IMR-90 (cell line): ENCODE data around the gene PRR5. TPM values are rescaled to one million over a fixed set of nuclear protein-coding genes. Genes with fewer than 3 reads are reported as not detected.

Source experiments
- ATAC-seq: fragments of 200-7000 bp; cut with Tn5 transposase; 2 replicates; pipeline ENCODE4 v1.9.1; 2020; ENCODE audit warnings: low read depth, mild to moderate bottlenecking, moderate library complexity
- BruUV-seq: library from RNA; stranded (reverse); fragments of 400-500 nt; replicated peaks from 2 replicates; lab custom pipeline; 2021; lab: Mats Ljungman, UMichigan
- CTCF ChIA-PET: fragments of 300-600 bp; formaldehyde crosslinking; extraction: SDS; loops from one replicate; lab custom pipeline; 2021; ENCODE audit warnings: antibody characterized with exemption; lab: Yijun Ruan, JAX
- POLR2A ChIA-PET: fragments of 300-600 bp; sonication (Branson Sonifier 250); formaldehyde crosslinking; loops from one replicate; lab custom pipeline; 2022; ENCODE audit warnings: antibody characterized with exemption; ENCODE audit not compliant: unreplicated experiment; lab: Charles Lee
- DNase-seq: peaks from one replicate; pipeline ENCODE4 v3.0.0; 2013
- H2AFZ ChIP-seq: replicated peaks from 2 replicates; pipeline ENCODE3; 2013; ENCODE audit warnings: low read length, mild to moderate bottlenecking; ENCODE audit not compliant: poor library complexity
- H2AK5ac ChIP-seq: 2 replicates; pipeline ENCODE4 v1.6.1; 2013; ENCODE audit warnings: low read depth, low read length, inconsistent platforms
- H2AK9ac ChIP-seq: replicated peaks from 2 replicates; pipeline ENCODE3; 2013; ENCODE audit warnings: mild to moderate bottlenecking, low read depth, low read length, moderate library complexity; ENCODE audit not compliant: poor library complexity
- H2BK120ac ChIP-seq: 2 replicates; pipeline ENCODE4 v1.6.1; 2013; ENCODE audit warnings: low read depth, low read length, inconsistent platforms
- H2BK15ac ChIP-seq: 3 replicates; pipeline ENCODE4 v1.6.1; 2013; ENCODE audit warnings: low read depth, low read length, inconsistent platforms
- H2BK20ac ChIP-seq: 2 replicates; pipeline ENCODE4 v1.6.1; 2013; ENCODE audit warnings: low read depth, mild to moderate bottlenecking, inconsistent platforms, low read length, moderate library complexity
- H2BK5ac ChIP-seq: 2 replicates; pipeline ENCODE4 v1.6.1; 2013; ENCODE audit warnings: mild to moderate bottlenecking, low read depth, low read length, inconsistent platforms; ENCODE audit not compliant: poor library complexity, severe bottlenecking
- H3K14ac ChIP-seq: replicated peaks from 2 replicates; pipeline ENCODE4 v1.6.1; 2013; ENCODE audit warnings: low read depth, low read length, inconsistent platforms
- H3K18ac ChIP-seq: 2 replicates; pipeline ENCODE4 v1.6.1; 2013; ENCODE audit warnings: low read depth, low read length, control low read depth
- H3K23ac ChIP-seq: 2 replicates; pipeline ENCODE4 v1.6.1; 2013; ENCODE audit warnings: low read depth, low read length, inconsistent platforms
- H3K27ac ChIP-seq: 2 replicates; pipeline ENCODE4 v1.5.1; 2013; ENCODE audit warnings: mild to moderate bottlenecking, control low read depth, low read length; ENCODE audit not compliant: insufficient read depth
- H3K27me3 ChIP-seq: 2 replicates; pipeline ENCODE4 v1.6.1; 2013; ENCODE audit warnings: low read length; ENCODE audit not compliant: control insufficient read depth, insufficient read depth
- H3K36me3 ChIP-seq: 2 replicates; pipeline ENCODE4 v1.6.1; 2013; ENCODE audit warnings: low read length, mixed read lengths; ENCODE audit not compliant: control insufficient read depth, insufficient read depth
- H3K4ac ChIP-seq: 2 replicates; pipeline ENCODE4 v1.6.1; 2013; ENCODE audit warnings: low read depth, low read length, inconsistent platforms
- H3K4me1 ChIP-seq: 2 replicates; pipeline ENCODE4 v1.6.1; 2013; ENCODE audit warnings: low read length, mixed read lengths; ENCODE audit not compliant: control insufficient read depth, insufficient read depth
- H3K4me2 ChIP-seq: 2 replicates; pipeline ENCODE4 v1.6.1; 2013; ENCODE audit warnings: low read depth, mild to moderate bottlenecking, control low read depth, low read length, moderate library complexity
- H3K4me3 ChIP-seq: 2 replicates; pipeline ENCODE4 v1.5.1; 2013; ENCODE audit warnings: low read depth, mild to moderate bottlenecking, control low read depth, low read length, moderate library complexity; ENCODE audit not compliant: insufficient read depth
- H3K56ac ChIP-seq: 2 replicates; pipeline ENCODE4 v1.6.1; 2013; ENCODE audit warnings: low read length, inconsistent platforms; ENCODE audit not compliant: insufficient read depth; ENCODE audit errors: extremely low read depth
- H3K79me1 ChIP-seq, 2 experiments: 2 replicates each; pipeline ENCODE4 v1.6.1; 2013; ENCODE audit warnings: low read length in 2 of 2, inconsistent platforms in 1 of 2, low read depth in 1 of 2
- H3K9ac ChIP-seq: 2 replicates; pipeline ENCODE4 v1.6.1; 2013; ENCODE audit warnings: low read depth, low read length, control low read depth
- H3K9me1 ChIP-seq: 2 replicates; pipeline ENCODE4 v1.6.1; 2013; ENCODE audit warnings: low read length, inconsistent platforms; ENCODE audit not compliant: insufficient read depth
- H3K9me3 ChIP-seq: 2 replicates; pipeline ENCODE4 v1.6.1; 2013; ENCODE audit warnings: low read length; ENCODE audit not compliant: control insufficient read depth, insufficient read depth
- H4K20me1 ChIP-seq: 2 replicates; pipeline ENCODE4 v1.6.1; 2013; ENCODE audit warnings: low read length, inconsistent platforms; ENCODE audit not compliant: insufficient read depth
- H4K5ac ChIP-seq: 2 replicates; pipeline ENCODE4 v1.6.1; 2013; ENCODE audit warnings: mild to moderate bottlenecking, low read depth, low read length, control low read depth
- H4K8ac ChIP-seq, 2 experiments: 2 replicates each; pipeline ENCODE4 v1.6.1; 2013; ENCODE audit warnings: low read depth in 2 of 2, low read length in 2 of 2, control low read depth in 1 of 2, inconsistent platforms in 1 of 2
- H4K91ac ChIP-seq: 2 replicates; pipeline ENCODE4 v1.6.1; 2013; ENCODE audit warnings: low read depth, low read length, inconsistent platforms; ENCODE audit not compliant: insufficient read depth
- BHLHE40 ChIP-seq: fragments of 150-350 bp; IDR thresholded peaks from 2 replicates; pipeline ENCODE4 v1.6.1; 2016; ENCODE audit warnings: mild to moderate bottlenecking, low read depth, low read length
- ELK1 ChIP-seq: fragments of 150-350 bp; IDR thresholded peaks from 2 replicates; pipeline ENCODE4 v1.6.1; 2016; ENCODE audit warnings: low read depth, mild to moderate bottlenecking, low read length, moderate library complexity, borderline replicate concordance
- FOS ChIP-seq: fragments of 150-350 bp; IDR thresholded peaks from 2 replicates; pipeline ENCODE4 v1.6.1; 2016; ENCODE audit warnings: low read depth, low read length
- MAZ ChIP-seq: IDR thresholded peaks from 2 replicates; pipeline ENCODE4 v1.6.1; 2012; ENCODE audit warnings: low read depth, mild to moderate bottlenecking, low read length, improper control_type of control experiment, moderate library complexity, borderline replicate concordance
- MXI1 ChIP-seq: IDR thresholded peaks from 2 replicates; pipeline ENCODE4 v1.6.1; 2012; ENCODE audit warnings: low read depth, mild to moderate bottlenecking, low read length, moderate library complexity, borderline replicate concordance
- NFE2L2 ChIP-seq: fragments of 150-350 bp; IDR thresholded peaks from 2 replicates; pipeline ENCODE4 v1.6.1; 2016; ENCODE audit warnings: low read depth, mild to moderate bottlenecking, low read length
- POLR2A ChIP-seq: IDR thresholded peaks from 2 replicates; pipeline ENCODE4 v1.6.1; 2012; ENCODE audit warnings: mild to moderate bottlenecking, low read depth, low read length
- RAD21 ChIP-seq: IDR thresholded peaks from 2 replicates; pipeline ENCODE4 v1.6.1; 2012; ENCODE audit warnings: low read length, improper control_type of control experiment
- RCOR1 ChIP-seq: IDR thresholded peaks from 2 replicates; pipeline ENCODE4 v1.6.1; 2012; ENCODE audit warnings: mild to moderate bottlenecking, low read length, improper control_type of control experiment; ENCODE audit not compliant: insufficient replicate concordance
- RFX5 ChIP-seq: IDR thresholded peaks from 2 replicates; pipeline ENCODE4 v1.8.0; 2012; ENCODE audit warnings: low read depth, mild to moderate bottlenecking, low read length, moderate library complexity
- SMC3 ChIP-seq: fragments of 150-350 bp; IDR thresholded peaks from 2 replicates; pipeline ENCODE4 v1.6.1; 2016; ENCODE audit warnings: low read depth, mild to moderate bottlenecking, antibody characterized with exemption, low read length, moderate library complexity
- WGBS, 2 experiments: methylation state at CpG; one replicate each; pipeline versions ENCODE4 v1.1.5 to v1.1.7; 2013; ENCODE audit warnings: missing lambda C conversion rate in 2 of 2; ENCODE audit not compliant: insufficient read length in 1 of 2; ENCODE audit errors: extremely low coverage in 2 of 2; 5-methylcytosine and 5-hydroxymethylcytosine counted together
- dilution Hi-C: fragments of 300-500 bp; cut with HindIII; formaldehyde crosslinking; loops from one replicate; pipeline ENCODE4 v1.14.3; 2018; ENCODE audit warnings: low sequenced_read_pairs; ENCODE audit not compliant: unreplicated experiment
- in situ Hi-C: fragments of 300-500 bp; cut with MboI; formaldehyde crosslinking; loops from 3 replicates; pipeline ENCODE4 v1.14.3; 2019; ENCODE audit warnings: low sequenced_read_pairs, inconsistent platforms, mixed read lengths
- intact Hi-C: fragments of 100-400 bp; cut with micrococcal nuclease; formaldehyde crosslinking; loops from 2 replicates; pipeline ENCODE4 v1.10.0; 2022
- polyA plus RNA-seq, 3 experiments: library from polyadenylated mRNA; depleted of rRNA; stranded (reverse); fragments of >200 nt; gene quantifications; 2 replicates each; pipeline ENCODE4 v1.2.3, GENCODE V29; 2012; ENCODE audit warnings: low replicate concordance in 1 of 3
- total RNA-seq: library from RNA; depleted of rRNA; stranded (reverse); fragments of >200 nt; gene quantifications from 2 replicates; pipeline ENCODE4 v1.2.3, GENCODE V29; 2012
- TF ChIP-seq, protein P1 (sequence below): fragments of 150-350 bp; IDR thresholded peaks from 2 replicates; pipeline ENCODE4 v1.6.1; 2017; ENCODE audit warnings: mild to moderate bottlenecking, antibody characterized with exemption, low read length, low read depth

PRR5 gene
- total and polyA plus RNA-seq, 2 of the 4 experiments (the other 2 are of a cell fraction) = 8.1 to 24.3 TPM

GRCh38 chr22:44724859-44725258, 22.9 kb downstream of the PRR5 start:
- H2BK5ac ChIP-seq = no peak overlapping the region
- no peak overlapping the region for H2AK9ac ChIP-seq
- H3K18ac ChIP-seq = no peak overlapping the region
- no peak overlapping the region for H2AFZ ChIP-seq
- H3K4ac ChIP-seq = no peak overlapping the region
- H2BK15ac ChIP-seq = no peak overlapping the region
- no peak overlapping the region for H4K91ac ChIP-seq
- TF ChIP-seq RAD21 = no peak
- TF ChIP-seq ELK1 = no peak
- no peak for TF ChIP-seq SMC3
- TF ChIP-seq NFE2L2 = no peak
- no peak for TF ChIP-seq RCOR1
- no peak for TF ChIP-seq MXI1
- no peak for TF ChIP-seq FOS
- no peak for TF ChIP-seq BHLHE40
- TF ChIP-seq POLR2A = no peak
- TF ChIP-seq RFX5 = no peak
- TF ChIP-seq, protein P1, sequence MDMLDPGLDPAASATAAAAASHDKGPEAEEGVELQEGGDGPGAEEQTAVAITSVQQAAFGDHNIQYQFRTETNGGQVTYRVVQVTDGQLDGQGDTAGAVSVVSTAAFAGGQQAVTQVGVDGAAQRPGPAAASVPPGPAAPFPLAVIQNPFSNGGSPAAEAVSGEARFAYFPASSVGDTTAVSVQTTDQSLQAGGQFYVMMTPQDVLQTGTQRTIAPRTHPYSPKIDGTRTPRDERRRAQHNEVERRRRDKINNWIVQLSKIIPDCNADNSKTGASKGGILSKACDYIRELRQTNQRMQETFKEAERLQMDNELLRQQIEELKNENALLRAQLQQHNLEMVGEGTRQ = no peak
- TF ChIP-seq MAZ = no peak
- no TSS peak for BruUV-seq
- peaks cover 3% of the 10 kb centered on the region; the same call in 1 of the 2 replicates for H3K9me1 ChIP-seq
- no peak overlapping the region for H3K14ac ChIP-seq
- peaks cover 11% of the 10 kb centered on the region for H3K4me1 ChIP-seq
- no peak overlapping the region for H3K4me3 ChIP-seq
- intact Hi-C loops = no loop called here
- H2AK5ac ChIP-seq = no peak overlapping the region
- no peak overlapping the region for H3K4me2 ChIP-seq
- H3K27me3 ChIP-seq = no peaks in the 10 kb centered on the region
- WGBS, 2 experiments = 100% methylated on average over 4 of the region's 8 CpGs; no CpG with 5 or more reads in 1 of the 2 experiments
- H2BK20ac ChIP-seq = no peak overlapping the region
- H3K79me1 ChIP-seq = no peaks in the 10 kb centered on the region
- CTCF ChIA-PET = no interaction called here
- H4K8ac ChIP-seq = no peak overlapping the region
- H3K23ac ChIP-seq = no peak overlapping the region
- H4K5ac ChIP-seq = no peak overlapping the region
- POLR2A ChIA-PET = interaction anchor here (0.7 kb wide), 1 partner anchor 1754 kb away, joined by 3 read pairs; no protein-coding TSS in a partner anchor
- no peak overlapping the region for H3K56ac ChIP-seq
- dilution Hi-C loops = no loop called here
- peaks cover 37% of the 10 kb centered on the region; the same call in 1 of the 2 replicates for H3K36me3 ChIP-seq
- DNase-seq (no peak), ATAC-seq (no peak)
- H3K9me3 ChIP-seq = no peaks in the 10 kb centered on the region
- H4K20me1 ChIP-seq = 0 out of 2 replicates have a peak, but pooled peaks cover 5% of the 10 kb centered on the region
- H3K9ac ChIP-seq = no peak overlapping the region
- in situ Hi-C loops = no loop called here
- H2BK120ac ChIP-seq = no peak overlapping the region
- H3K27ac ChIP-seq = no peak overlapping the region
